D721Med (cell line): Measurements from ENCODE around the gene BMS1.
"Not testable (repeated sequence)": the region's sequence is repeated elsewhere in the genome, so short reads cannot be mapped to it uniquely, and the experiment has no call there.

ENCODE experiments used
- DNase-seq: peaks from one replicate; pipeline ENCODE4 v3.0.0; 2011; ENCODE audit warnings: low spot score; ENCODE audit not compliant: insufficient read length
- FAIRE-seq: peaks from 2 replicates; lab custom pipeline; 2011; peaks lifted over from hg19 to GRCh38; lab: Jason Lieb, UNC
- TF ChIP-seq, protein P1 (sequence below): IDR thresholded peaks from 2 replicates; pipeline ENCODE4 v1.5.1; 2012; ENCODE audit warnings: mild to moderate bottlenecking, control low read depth; ENCODE audit not compliant: insufficient read depth; ENCODE audit errors: missing control alignments

BMS1 gene, protein sequence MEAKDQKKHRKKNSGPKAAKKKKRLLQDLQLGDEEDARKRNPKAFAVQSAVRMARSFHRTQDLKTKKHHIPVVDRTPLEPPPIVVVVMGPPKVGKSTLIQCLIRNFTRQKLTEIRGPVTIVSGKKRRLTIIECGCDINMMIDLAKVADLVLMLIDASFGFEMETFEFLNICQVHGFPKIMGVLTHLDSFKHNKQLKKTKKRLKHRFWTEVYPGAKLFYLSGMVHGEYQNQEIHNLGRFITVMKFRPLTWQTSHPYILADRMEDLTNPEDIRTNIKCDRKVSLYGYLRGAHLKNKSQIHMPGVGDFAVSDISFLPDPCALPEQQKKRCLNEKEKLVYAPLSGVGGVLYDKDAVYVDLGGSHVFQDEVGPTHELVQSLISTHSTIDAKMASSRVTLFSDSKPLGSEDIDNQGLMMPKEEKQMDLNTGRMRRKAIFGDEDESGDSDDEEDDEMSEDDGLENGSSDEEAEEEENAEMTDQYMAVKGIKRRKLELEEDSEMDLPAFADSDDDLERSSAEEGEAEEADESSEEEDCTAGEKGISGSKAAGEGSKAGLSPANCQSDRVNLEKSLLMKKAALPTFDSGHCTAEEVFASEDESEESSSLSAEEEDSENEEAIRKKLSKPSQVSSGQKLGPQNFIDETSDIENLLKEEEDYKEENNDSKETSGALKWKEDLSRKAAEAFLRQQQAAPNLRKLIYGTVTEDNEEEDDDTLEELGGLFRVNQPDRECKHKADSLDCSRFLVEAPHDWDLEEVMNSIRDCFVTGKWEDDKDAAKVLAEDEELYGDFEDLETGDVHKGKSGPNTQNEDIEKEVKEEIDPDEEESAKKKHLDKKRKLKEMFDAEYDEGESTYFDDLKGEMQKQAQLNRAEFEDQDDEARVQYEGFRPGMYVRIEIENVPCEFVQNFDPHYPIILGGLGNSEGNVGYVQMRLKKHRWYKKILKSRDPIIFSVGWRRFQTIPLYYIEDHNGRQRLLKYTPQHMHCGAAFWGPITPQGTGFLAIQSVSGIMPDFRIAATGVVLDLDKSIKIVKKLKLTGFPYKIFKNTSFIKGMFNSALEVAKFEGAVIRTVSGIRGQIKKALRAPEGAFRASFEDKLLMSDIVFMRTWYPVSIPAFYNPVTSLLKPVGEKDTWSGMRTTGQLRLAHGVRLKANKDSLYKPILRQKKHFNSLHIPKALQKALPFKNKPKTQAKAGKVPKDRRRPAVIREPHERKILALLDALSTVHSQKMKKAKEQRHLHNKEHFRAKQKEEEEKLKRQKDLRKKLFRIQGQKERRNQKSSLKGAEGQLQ

DNA sequence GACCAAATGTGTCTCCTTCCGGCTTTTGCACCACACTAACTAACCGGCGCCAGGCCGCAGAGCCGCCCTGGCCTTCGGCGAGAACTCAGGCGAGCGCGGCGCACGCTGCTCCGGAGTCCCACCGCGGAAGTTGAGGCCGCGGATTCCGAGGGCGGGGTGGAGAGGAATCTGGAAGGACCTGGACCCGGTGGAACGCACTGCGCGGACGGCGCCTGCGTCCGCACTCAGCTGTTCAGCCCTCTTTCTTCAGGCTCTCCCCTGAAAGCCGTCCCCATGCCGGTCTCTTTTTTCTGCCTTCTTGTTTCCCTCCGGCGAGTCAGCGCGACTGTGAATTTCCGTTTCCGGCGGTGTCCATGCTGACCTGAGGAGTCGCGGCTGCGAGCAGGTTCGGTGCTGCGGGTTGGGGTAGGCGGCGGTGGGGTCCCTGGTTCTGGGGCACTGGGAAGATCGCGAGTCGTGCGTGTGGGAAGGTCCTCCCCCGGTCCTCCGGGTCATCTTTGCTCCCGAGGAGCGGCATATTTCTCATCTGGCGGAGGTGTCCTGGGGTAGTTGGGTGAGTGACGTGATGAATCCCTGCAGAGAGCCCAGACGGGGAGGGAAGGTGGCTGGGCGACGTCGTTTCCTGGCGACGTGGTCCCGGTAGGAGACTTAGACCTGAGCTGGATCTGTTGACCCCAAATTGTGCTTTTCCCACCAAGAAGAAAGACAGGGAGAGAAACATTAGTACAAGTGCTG is at the start of gene BMS1:
TSS of gene BMS1 (plus strand) at position 350 of the 735 bp plus-strand sequence. CDS start 1,600 bp downstream, outside the sequence.
- peak; percentile 74 for DNase-seq
- TF ChIP-seq, protein P1, sequence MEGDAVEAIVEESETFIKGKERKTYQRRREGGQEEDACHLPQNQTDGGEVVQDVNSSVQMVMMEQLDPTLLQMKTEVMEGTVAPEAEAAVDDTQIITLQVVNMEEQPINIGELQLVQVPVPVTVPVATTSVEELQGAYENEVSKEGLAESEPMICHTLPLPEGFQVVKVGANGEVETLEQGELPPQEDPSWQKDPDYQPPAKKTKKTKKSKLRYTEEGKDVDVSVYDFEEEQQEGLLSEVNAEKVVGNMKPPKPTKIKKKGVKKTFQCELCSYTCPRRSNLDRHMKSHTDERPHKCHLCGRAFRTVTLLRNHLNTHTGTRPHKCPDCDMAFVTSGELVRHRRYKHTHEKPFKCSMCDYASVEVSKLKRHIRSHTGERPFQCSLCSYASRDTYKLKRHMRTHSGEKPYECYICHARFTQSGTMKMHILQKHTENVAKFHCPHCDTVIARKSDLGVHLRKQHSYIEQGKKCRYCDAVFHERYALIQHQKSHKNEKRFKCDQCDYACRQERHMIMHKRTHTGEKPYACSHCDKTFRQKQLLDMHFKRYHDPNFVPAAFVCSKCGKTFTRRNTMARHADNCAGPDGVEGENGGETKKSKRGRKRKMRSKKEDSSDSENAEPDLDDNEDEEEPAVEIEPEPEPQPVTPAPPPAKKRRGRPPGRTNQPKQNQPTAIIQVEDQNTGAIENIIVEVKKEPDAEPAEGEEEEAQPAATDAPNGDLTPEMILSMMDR: no peak
- no peak for FAIRE-seq

DNA sequence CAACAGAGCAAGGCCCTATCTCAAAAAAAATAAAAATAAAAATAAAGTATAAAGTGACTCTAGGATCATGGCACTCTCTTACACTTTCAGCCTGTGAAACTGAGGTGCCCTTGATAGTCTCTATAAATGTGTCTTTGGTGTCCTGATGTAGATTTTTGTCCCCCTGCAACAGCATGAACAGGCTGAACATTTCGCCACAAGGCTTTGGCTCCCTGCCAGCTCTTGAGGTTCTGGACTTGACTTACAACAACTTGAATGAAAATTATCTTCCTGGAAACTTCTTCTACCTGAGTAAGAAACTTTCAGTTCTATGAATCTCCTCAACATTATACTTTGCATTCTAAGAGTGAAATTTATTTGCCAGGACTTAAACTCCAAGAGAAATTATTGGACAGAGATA is 48.1 kb upstream of the BMS1 start:
- TF ChIP-seq, protein P1: no peak
- FAIRE-seq (no peak), DNase-seq (no peak)

DNA sequence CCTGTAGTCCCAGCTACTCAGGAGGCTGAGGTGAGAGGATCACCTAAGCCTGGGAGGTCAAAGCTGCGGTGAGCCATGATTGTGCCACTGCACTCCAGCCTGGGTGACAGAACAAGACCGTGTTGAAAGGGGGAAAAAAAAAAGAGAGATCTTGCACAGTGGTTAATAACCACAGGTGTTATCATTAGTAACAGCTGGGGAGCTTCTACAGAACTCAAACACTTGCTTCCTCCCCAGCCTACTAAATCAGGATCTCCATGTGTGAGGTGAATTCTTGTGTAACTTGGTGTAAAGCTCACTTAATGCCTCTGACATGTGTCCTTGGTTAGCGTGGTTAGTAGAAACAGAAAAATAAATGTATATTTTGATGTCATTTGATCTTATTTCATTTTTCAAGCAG is 43.9 kb upstream of the BMS1 start:
- FAIRE-seq: no peak
- DNase-seq: no peak
- TF ChIP-seq, protein P1: no peak

DNA sequence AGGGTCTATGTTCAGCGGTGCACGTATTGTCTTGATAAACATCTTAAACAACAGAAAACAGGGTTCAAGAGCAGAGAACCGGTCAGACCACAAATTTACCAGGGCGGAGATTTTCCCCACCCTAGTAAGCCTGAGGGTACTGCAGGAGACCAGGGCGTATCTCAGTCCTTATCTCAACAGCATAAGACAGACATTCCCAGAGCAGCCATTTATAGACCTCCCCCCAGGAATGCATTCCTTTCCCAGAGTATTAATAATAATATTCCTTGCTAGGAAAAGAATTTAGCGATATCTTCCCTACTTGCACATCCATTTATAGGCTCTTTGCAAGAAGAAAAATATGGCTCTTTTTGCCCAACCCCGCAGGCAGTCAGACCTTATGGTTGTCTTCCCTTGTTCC is 41.1 kb upstream of the BMS1 start:
- DNase-seq, FAIRE-seq: not testable (repeated sequence)

DNA sequence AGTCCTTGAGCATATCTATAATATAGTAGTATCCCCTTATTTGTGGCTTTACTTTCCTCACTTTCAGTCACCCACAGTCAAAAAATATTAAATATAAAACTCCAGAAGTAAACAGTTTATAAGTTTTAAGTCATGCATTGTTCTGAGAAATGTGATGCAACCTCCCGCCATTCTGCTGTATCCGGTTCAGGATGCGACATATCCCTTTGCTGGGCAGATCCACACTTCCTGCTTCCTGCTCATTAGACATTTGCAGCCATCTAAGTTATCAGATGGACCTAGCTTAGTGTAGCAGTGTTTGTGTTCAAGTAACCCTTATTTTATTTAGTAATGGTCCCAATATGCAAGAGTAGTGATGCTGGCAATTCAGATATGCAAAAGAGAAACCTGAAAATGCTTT is 38.9 kb upstream of the BMS1 start:
- DNase-seq (no peak), FAIRE-seq (no peak)
- TF ChIP-seq, protein P1: no peak

DNA sequence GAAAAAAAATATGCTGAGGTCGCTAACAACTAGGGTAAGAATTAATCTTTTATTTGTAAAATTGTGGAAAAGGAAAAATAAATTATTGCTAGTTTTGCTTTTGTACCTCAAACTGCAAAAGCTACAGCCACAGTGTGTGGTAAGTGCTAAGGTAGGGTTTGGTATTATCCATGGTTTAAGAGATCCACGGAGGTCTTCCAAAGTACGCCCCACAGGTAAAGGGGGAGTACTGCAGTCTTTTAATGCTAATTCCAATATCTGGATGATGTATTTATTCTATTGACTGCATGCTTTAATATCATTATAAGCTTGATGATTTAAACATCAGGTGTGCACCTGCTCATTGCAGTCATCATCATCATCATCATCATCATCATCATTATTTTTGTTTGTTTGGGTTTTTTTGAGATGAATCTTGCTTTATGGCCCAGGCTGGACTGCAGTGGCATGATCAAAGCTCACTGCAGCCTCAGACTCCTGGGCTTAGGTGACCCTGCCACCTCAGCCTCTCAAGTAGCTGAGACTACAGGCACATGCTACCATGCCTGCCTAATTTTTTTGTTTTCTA is 38.4 kb upstream of the BMS1 start:
- no peak for DNase-seq
- no peak for FAIRE-seq
- TF ChIP-seq, protein P1: no peak
